Fibroblast of skin of left biceps (primary cell): Measurements from ENCODE around the gene RASGEF1C.
"Not testable (repeated sequence)": the region's sequence is repeated elsewhere in the genome, so short reads cannot be mapped to it uniquely, and the experiment has no call there.

ENCODE experiments used
- DNase-seq, 2 experiments: peaks; one replicate each; pipeline ENCODE4 v3.0.0-alpha.2; 2013; ENCODE audit warnings: low read depth in 2 of 2

RASGEF1C gene

DNA sequence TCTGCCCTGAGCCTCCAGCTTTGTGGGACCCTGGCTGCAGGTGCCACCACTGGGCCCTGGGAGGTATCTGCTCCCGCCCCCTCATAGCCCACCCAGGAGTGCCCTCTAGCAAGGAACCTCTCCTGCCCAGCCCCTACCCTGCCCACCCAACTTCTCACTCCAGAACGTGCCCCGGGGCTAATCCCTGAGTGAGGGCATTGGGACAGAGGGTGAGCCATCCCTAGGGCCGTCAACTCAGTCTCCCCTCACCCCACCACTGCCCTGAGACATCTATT, 2.7 kb upstream of the RASGEF1C start:
- DNase-seq: no peak

- DNase-seq: no peak
These were observed 2.1 kb upstream of the RASGEF1C start for GRCh38 chr5:180210961-180211760.

- DNase-seq: not testable (repeated sequence)
These were observed 1.1 kb upstream of the RASGEF1C start for GRCh38 chr5:180210077-180210476.

- no peak for DNase-seq
These were observed 453 bp downstream of the RASGEF1C start for GRCh38 chr5:180208435-180209081.

GRCh38 chr5:180208038-180208434, 975 bp downstream of the RASGEF1C start:
- no peak for DNase-seq

DNA sequence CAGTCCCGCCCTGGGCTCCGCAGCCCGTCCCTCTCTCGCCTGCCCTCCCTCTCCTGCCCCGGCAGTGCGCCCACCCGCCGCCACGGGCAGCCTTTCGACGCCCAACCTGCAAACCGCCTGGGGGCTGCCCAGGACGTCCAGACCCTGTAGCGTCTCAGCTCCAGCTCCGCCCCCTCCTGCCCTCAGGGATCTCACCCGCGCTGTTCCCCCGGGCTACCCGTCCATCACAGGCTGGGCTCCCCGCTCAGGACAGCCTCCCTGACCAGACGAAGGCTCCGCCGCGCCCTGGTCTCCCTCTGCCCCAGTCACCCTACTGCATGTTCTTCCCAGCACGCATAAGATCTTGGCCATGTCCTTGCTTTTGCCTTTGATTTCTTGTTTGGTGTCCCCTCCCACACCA, 1.4 kb downstream of the RASGEF1C start:
- DNase-seq: no peak

DNA sequence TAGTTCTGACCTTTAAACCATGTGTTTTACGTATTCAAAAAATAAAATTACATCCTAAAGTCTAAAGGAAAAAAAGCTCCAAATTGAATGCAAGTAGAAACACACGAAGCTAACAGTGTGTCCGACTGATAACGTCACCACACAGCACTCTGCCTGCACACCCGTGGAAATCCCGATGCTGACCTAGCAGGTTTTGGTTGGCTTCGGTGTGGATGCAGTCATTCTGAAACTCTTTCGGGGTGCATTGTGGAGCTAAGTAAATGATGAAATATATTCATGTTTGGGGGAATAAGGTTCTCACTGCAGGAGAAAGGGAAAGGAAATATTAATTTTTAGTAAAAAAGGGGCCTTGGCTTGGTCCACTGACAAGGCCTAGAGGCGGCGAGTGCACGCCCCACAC, 2.0 kb downstream of the RASGEF1C start:
- DNase-seq: no peak

DNA sequence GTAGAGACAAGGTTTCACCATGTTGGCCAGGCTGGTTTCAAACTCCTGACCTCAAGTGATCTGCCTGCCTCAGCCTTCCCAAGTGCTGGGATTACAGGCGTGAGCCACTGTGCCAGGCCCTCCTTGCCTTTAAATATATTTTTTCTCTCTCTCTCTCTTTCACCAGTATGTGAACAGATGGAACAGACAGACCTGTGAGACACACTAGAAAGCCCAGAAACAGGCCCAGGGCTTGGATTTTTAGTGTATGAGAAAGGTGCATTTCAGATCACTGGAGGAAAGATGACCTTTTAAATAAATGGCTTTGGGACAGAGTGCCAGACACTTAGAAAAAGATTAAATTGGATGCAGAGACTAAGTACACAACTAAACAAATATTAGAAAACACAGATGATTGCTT, 3.1 kb downstream of the RASGEF1C start:
- no peak for DNase-seq

GRCh38 chr5:180204276-180204819, 4.7 kb downstream of the RASGEF1C start:
- no peak for DNase-seq

GRCh38 chr5:180202939-180203573, 6.0 kb downstream of the RASGEF1C start:
- no peak for DNase-seq

- no peak for DNase-seq
These were observed 7.7 kb downstream of the RASGEF1C start for GRCh38 chr5:180201051-180201987.

GRCh38 chr5:180199390-180199789, 9.6 kb downstream of the RASGEF1C start:
- DNase-seq: no peak

DNA sequence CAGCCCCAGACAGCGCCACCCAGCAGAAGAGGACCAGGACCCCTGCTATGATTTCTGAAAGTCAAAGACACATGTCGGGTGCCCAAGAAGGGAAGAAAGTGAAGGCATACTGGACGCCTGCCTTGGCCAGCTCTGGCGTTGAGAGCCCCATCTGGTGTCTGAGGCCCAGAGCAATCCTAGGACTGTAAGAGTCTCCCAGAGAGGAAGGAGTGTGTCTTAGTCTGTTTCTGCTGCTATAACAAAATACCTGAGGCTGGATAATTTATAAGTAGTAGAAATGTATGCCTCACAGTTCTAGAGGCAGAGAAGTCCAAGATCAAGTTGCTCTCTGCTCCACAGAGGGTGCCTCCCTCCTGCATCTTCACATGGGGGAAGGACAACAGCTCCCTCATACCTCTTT, 10.8 kb downstream of the RASGEF1C start:
- no peak for DNase-seq

GRCh38 chr5:180197016-180197702, 11.9 kb downstream of the RASGEF1C start:
- DNase-seq: no peak

DNA sequence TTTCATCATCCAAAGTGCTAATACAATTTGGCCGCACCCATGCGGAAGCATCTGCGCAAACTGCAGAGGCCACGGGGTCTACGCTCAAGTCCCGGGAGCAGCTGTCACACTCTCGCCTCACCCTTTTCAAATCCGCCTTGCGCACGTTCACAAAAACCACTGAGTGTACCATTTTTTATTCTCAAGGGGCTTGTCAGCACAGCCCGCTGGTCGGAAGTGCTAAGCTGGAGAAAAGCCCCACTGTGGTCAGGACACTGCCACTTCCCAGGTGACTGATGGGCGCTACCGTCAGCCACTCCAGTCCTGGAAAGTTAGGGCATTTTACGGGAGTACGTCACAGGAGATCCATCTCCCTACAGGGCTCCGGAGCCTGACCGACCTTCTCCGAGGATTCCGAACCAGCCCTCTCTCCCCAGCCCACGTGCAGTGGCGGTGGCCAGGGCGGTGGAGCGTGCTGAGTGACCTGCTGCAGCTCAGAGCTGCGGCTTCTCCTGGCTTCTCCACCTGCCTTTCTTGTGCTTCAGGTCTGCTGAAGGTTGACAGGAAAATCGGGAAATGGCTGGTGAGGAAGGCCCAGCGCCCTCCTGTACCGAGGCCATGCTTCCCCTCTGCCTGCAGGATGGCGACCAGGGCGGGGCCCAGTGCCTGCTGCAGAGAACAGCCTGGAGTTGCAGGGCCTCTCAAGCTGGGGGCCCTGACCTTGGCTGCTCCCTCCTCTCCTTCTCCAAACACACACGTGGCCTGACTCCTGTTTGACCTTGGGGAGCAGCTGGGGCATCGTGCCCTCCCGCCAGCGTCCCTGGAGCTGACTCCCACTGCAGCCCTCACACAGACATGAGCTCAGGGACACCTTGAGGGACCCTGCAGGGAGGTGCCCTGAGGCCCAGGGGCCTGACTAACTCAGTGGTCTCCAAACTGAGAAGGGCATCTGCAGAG, 14.3 kb downstream of the RASGEF1C start:
- DNase-seq: no peak

- DNase-seq: no peak
These were observed 15.1 kb downstream of the RASGEF1C start for GRCh38 chr5:180193749-180194375.

GRCh38 chr5:180191716-180192115, 17.3 kb downstream of the RASGEF1C start:
- DNase-seq: no peak

DNA sequence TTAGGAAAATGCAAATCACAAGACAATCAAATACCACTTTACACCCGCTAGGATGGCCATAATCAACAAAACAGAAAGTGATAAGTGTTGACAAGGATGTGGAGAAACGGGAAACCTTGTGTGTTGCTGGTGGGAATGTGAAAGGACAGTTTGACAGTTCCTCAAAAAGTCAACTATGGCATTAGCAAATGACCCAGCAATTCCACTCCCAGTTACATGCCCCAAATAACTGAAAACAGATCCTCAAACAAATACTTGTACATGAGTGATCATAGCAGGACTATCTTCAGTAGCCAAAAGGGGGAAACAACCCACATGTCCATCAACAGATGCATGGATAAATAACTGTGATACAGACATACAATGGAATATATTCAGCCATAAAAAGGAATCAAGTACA, 21.2 kb downstream of the RASGEF1C start:
- DNase-seq: no peak

DNA sequence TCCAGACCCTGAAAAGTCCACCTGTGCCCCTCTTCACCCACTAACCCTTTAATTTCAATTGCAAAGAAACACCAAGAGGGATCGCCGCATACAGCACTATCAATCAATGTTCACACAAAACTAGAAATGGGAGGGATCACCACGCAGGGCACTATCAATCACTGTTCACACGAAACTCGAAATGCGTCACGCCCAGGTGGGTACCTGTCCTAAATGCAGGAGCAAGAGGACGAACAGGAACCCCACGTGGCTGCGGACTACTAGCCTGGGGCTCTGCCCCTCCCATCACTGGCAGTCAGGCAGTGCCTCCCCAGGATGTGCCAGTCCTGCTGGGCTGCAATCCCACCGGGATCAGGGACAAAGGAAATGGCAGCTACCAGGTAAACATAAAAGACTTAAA, 28.2 kb downstream of the RASGEF1C start:
- DNase-seq: no peak

- DNase-seq: no peak
These were observed 28.6 kb downstream of the RASGEF1C start for GRCh38 chr5:180180421-180180820.
